T-helper 17 cell (primary cell): ENCODE measurements around the gene CACNB3. TPM values are rescaled to one million over a fixed set of nuclear protein-coding genes. Genes with fewer than 3 reads are reported as not detected.

Experiments
- ATAC-seq: fragments of 150-1000 bp; cut with Tn5 transposase; 2 replicates; pipeline ENCODE4 v1.10.0; 2021; ENCODE audit warnings: mild to moderate bottlenecking, moderate library complexity
- DNase-seq, 3 donors: peaks; one replicate each; pipeline versions ENCODE4 v3.0.0 to v3.0.0-alpha.2; 2020 to 2021
- H3K9me3 ChIP-seq: one replicate; pipeline ENCODE4 v1.7.0; 2013; ENCODE audit warnings: low read length, mild to moderate bottlenecking; ENCODE audit not compliant: control insufficient read depth, poor library complexity, severe bottlenecking
- H3K27ac Mint-ChIP-seq: one replicate; pipeline ENCODE4 v1.8.0; 2022; ENCODE audit warnings: mild to moderate bottlenecking, moderate library complexity, mixed read lengths
- H3K27me3 Mint-ChIP-seq: one replicate; pipeline ENCODE4 v1.8.0; 2022; ENCODE audit warnings: mixed read lengths
- H3K36me3 Mint-ChIP-seq: one replicate; pipeline ENCODE4 v1.8.0; 2022; ENCODE audit warnings: low read depth, mixed read lengths
- H3K4me1 Mint-ChIP-seq: one replicate; pipeline ENCODE4 v1.8.0; 2022; ENCODE audit warnings: mild to moderate bottlenecking, mixed read lengths
- H3K4me3 Mint-ChIP-seq: one replicate; pipeline ENCODE4 v1.8.0; 2022; ENCODE audit warnings: mild to moderate bottlenecking, moderate library complexity, mixed read lengths
- total RNA-seq, 4 donors: library from RNA in 2 of 4; stranded (reverse) in 2 of 4; gene quantifications; one replicate each; pipeline ENCODE4 v1.2.3 and lab custom pipeline; 2022 to 2026

Gene CACNB3
- total RNA-seq = 1 to 10 TPM; 6.5 to 8.0 TPM
- total RNA-seq (lab: John Stamatoyannopoulos, UW) = 9.9 to 16.2 reads per million in 2 donors

- Mint-ChIP-seq H3K4me1 (peaks cover 40% of the 10 kb centered on the region), H3K27me3 (no peaks in the 10 kb centered on the region), H3K36me3 (no peaks in the 10 kb centered on the region), H3K27ac (peak within 1 kb of the TSS; percentile 56), H3K4me3 (peak within 1 kb of the TSS; percentile 95)
- H3K9me3 ChIP-seq = no peaks in the 10 kb centered on the region
- DNase-seq (peak; percentile 65 to 82 (median 75)), ATAC-seq (peak; percentile 79)
Observed at GRCh38 chr12:48817873-48818830, at the start of gene CACNB3. TSS of gene CACNB3 (plus strand) at chr12:48818496. CDS start at chr12:48818930, 434 bp downstream.

DNA sequence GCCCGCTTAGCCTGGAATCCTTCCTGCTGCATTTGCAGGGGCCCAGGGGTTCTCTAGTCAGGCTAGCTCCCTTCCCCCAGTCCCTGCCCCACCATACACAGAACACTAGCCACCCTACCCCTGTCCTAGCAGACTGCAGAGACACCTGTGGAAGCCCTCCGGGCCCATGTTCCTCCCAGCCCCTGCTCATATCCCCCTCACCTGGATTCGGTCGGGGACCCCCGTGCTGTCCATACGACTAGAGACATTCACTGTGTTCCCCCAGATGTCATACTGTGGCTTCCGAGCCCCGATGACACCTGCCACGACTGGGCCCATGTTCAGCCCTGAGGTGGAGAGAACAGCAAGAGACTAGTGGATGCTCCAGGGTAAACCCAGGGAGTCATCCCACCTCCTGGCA is 49.6 kb upstream of the CACNB3 start:
- no peaks in the 10 kb centered on the region for H3K9me3 ChIP-seq
- ATAC-seq (no peak), DNase-seq (no peak)
- peaks cover 17% of the 10 kb centered on the region for H3K4me1 Mint-ChIP-seq
- peaks cover 32% of the 10 kb centered on the region for H3K27me3 Mint-ChIP-seq
- H3K4me3 Mint-ChIP-seq = no peak overlapping the region
- H3K36me3 Mint-ChIP-seq = peaks cover 6% of the 10 kb centered on the region
- no peak overlapping the region for H3K27ac Mint-ChIP-seq

DNA sequence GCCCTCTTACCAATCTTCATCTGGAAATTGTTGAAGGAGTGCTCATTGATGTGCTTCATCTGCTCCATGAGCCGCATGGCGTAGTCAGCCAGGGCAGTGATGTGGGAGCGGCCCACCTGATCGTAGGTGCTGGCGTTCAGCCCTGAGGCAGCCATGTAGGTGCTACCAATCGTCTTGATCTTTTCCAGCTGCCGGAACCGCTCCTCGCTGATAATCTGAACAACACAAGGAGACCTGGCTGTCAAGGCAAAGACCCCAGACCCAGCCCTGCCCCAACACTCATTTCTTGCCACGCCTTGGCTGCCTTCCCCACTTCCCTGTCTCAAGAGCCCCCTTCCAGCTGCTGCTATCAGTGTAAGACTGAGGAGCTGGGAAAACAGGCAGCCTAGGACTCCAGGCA is 47.5 kb upstream of the CACNB3 start:
- no peak for ATAC-seq
- no peak overlapping the region for H3K27ac Mint-ChIP-seq
- H3K9me3 ChIP-seq = no peaks in the 10 kb centered on the region
- H3K4me3 Mint-ChIP-seq = no peak overlapping the region
- H3K36me3 Mint-ChIP-seq = peaks cover 6% of the 10 kb centered on the region
- DNase-seq = no peak
- peaks cover 39% of the 10 kb centered on the region for H3K27me3 Mint-ChIP-seq
- H3K4me1 Mint-ChIP-seq = peaks cover 15% of the 10 kb centered on the region

GRCh38 chr12:48771588-48772112 is 46.6 kb upstream of the CACNB3 start:
- DNase-seq = no peak
- no peak for ATAC-seq
- Mint-ChIP-seq H3K4me3 (no peak overlapping the region), H3K27me3 (peaks cover 37% of the 10 kb centered on the region), H3K4me1 (peaks cover 8% of the 10 kb centered on the region), H3K36me3 (peaks cover 6% of the 10 kb centered on the region), H3K27ac (peak overlapping the region; percentile 59)
- no peaks in the 10 kb centered on the region for H3K9me3 ChIP-seq

DNA sequence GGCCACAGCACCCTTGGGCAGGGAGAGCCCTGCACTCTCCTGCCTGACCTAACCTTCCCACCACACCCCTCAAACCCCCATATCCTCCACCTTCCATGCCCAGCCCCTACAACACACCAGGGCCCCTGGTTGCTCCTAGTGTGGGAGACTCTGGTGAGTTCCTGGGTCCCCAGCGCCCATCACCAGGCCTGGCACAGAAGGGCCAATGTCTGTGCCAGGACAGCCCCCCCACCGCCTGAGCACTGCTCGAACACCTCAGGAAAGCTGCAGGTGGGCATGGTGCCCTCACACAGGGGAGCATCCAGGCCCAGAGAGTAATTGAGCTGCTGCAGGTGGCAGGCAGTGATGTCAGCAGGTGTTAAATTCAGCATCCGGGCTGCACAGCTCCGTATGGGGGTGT is 44.6 kb upstream of the CACNB3 start:
- H3K4me3 Mint-ChIP-seq = no peak overlapping the region
- peaks cover 36% of the 10 kb centered on the region for H3K27me3 Mint-ChIP-seq
- H3K4me1 Mint-ChIP-seq = peaks cover 10% of the 10 kb centered on the region
- no peak for DNase-seq
- H3K36me3 Mint-ChIP-seq = peaks cover 9% of the 10 kb centered on the region
- no peak overlapping the region for H3K27ac Mint-ChIP-seq
- no peak for ATAC-seq
- H3K9me3 ChIP-seq = no peaks in the 10 kb centered on the region

DNA sequence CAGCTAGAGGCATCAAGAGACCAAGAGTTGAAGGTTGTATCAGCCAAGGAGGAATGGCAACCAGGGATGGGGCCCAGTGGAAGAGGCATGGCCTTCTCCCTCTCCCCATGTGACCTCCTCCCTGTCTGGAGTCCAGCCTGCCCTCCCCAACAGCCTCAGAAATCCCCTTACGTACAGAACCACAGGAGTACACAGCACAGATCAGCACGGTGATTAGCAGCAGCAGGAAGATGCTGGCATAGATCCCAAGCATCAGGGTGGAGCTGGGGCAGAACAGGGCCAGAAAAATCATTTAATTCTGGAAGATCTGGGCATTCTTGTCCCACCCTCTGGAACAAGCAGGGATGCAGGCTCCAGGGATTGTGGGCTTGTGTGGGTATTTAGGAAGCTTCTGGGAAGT is 43.8 kb upstream of the CACNB3 start:
- DNase-seq = no peak
- Mint-ChIP-seq H3K36me3 (peaks cover 9% of the 10 kb centered on the region), H3K4me1 (peaks cover 10% of the 10 kb centered on the region), H3K27me3 (peaks cover 31% of the 10 kb centered on the region), H3K27ac (no peak overlapping the region), H3K4me3 (no peak overlapping the region)
- ATAC-seq = no peak
- H3K9me3 ChIP-seq = no peaks in the 10 kb centered on the region

DNA sequence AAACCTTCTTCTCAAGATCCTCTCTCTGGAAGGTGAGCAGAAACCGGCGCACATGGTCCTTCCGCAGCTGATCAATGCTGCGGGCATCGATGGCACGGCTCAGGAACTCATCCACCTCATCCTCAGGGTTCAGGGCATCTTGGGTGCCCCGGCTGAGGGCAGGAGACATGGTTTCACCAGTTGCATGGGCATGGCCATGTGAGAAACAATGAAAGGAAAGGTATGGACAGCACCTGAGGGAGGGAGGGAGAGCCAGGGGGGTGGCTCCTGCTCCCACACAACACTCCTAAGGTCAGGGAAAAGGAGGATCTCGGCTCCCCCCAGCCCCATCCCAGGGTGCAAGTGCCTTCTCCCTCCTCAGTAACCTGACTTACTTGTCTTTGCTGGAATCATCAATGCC is 43.0 kb upstream of the CACNB3 start:
- Mint-ChIP-seq H3K36me3 (peaks cover 9% of the 10 kb centered on the region), H3K27me3 (peaks cover 31% of the 10 kb centered on the region), H3K27ac (no peak overlapping the region), H3K4me3 (no peak overlapping the region), H3K4me1 (peaks cover 10% of the 10 kb centered on the region)
- ATAC-seq (no peak), DNase-seq (no peak)
- no peaks in the 10 kb centered on the region for H3K9me3 ChIP-seq

DNA sequence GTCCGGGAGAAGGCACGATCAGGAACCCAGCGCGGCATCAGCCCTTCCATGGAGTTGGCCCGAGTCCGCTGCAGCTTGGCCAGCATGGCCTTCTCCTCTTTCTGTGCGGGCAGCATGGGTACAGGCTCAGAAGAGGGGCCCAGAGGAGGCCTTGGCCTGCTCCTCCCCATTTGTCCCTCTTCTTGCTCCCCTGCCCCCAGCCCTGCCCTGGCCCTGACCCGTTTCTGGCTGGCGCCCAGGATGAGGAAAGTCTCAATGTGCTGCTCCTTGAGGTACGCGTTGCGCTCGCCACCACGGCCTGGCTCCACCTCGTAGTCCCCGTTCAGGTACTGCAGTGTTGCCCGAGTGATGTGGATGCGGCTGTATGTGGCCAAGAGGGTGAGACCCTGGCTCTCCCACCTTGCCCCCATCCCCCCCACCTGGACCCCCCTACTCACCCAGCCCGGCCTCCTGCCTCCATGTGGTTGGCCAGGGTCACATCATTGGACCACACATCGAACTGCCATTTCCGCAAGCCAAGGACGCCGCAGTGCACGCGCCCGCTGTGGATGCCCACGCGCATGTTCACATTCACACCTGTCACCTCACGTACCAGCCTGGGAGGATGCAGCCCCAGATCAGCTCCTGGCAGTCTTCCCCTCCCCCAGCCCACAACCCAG is 42.2 kb upstream of the CACNB3 start:
- ATAC-seq = no peak
- no peaks in the 10 kb centered on the region for H3K9me3 ChIP-seq
- no peak overlapping the region for H3K27ac Mint-ChIP-seq
- peaks cover 10% of the 10 kb centered on the region for H3K4me1 Mint-ChIP-seq
- H3K27me3 Mint-ChIP-seq = peaks cover 29% of the 10 kb centered on the region
- no peak overlapping the region for H3K4me3 Mint-ChIP-seq
- no peak for DNase-seq
- H3K36me3 Mint-ChIP-seq = peaks cover 9% of the 10 kb centered on the region

GRCh38 chr12:48776956-48777355 is 41.3 kb upstream of the CACNB3 start:
- Mint-ChIP-seq H3K27ac (peak overlapping the region; percentile 74), H3K27me3 (peaks cover 22% of the 10 kb centered on the region)

DNA sequence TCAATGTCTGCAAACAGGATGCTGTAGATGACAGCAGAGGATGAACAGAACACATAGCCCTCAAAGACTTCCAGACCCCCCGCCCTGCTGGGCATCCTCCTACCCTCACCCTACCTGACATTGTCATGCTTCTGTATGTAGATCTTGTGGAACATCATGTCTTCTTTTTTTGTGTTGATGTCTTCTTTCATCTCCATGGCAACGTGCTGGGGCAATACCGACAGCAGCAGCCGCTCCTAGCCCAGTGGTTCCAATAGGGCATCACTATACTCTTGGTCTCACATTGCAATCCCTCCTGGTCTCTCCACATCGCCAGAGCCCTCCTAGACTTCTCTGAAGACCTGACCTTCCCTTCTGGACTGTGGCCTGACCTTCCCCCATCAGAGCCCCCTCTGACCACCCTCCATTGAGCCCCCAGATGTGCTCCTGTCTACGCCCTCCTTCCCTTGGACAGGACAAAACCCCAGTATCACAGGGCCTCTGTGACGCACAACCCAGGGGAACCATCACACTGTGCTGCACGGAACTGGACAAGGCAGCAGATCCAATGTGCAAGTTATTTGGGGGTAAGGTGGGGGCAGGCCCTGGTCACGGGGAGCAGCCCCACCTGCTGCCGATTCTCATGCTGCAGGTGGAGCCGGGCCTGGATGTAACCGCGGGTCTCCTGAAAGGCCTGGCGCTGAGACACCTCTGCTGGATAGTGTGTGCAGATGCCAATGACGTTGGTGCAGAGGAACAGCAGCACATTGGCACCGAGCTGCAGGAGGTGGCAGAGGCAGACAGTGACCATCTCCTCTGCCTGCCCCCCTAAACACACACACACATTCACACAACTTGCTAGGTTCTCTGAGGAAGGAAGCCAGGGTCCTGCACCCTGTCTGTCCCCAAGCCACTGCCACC is 40.5 kb upstream of the CACNB3 start:
- H3K27ac Mint-ChIP-seq = peak overlapping the region; percentile 74
- H3K4me1 Mint-ChIP-seq = peaks cover 5% of the 10 kb centered on the region
- H3K4me3 Mint-ChIP-seq = no peak overlapping the region
- no peak for DNase-seq
- peaks cover 29% of the 10 kb centered on the region for H3K27me3 Mint-ChIP-seq
- peaks cover 2% of the 10 kb centered on the region for H3K36me3 Mint-ChIP-seq
- no peak for ATAC-seq
- H3K9me3 ChIP-seq = no peaks in the 10 kb centered on the region

More at GRCh38 chr12:48776956-48777355, 41.3 kb upstream of the CACNB3 start:
- DNase-seq = no peak
- Mint-ChIP-seq H3K4me1 (peaks cover 5% of the 10 kb centered on the region), H3K4me3 (no peak overlapping the region), H3K36me3 (peaks cover 2% of the 10 kb centered on the region)
- no peaks in the 10 kb centered on the region for H3K9me3 ChIP-seq
- no peak for ATAC-seq

DNA sequence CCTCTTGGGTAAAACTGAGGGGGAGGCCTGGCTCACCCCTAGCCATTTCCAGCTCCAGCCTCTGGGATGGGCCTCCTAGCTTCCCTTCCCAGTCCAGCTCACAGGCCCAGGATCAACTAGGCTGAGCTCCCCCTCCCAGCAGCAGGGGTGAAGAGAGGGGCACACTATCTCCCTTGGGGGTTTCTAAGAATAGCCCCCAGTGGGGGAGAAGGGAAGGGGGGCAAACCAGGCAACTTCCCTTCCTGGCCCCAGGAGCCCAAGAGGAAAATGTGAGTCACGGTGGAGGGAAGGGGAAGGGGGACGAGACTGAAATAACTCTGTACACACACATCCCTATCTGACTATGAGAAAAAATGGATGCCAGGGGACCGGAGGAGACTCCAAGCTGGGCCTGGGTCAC is 38.4 kb upstream of the CACNB3 start:
- DNase-seq (no peak), ATAC-seq (no peak)
- Mint-ChIP-seq H3K4me1 (peaks cover 2% of the 10 kb centered on the region), H3K36me3 (peaks cover 2% of the 10 kb centered on the region), H3K27ac (no peak overlapping the region), H3K4me3 (no peak overlapping the region), H3K27me3 (peaks cover 21% of the 10 kb centered on the region)
- no peaks in the 10 kb centered on the region for H3K9me3 ChIP-seq

DNA sequence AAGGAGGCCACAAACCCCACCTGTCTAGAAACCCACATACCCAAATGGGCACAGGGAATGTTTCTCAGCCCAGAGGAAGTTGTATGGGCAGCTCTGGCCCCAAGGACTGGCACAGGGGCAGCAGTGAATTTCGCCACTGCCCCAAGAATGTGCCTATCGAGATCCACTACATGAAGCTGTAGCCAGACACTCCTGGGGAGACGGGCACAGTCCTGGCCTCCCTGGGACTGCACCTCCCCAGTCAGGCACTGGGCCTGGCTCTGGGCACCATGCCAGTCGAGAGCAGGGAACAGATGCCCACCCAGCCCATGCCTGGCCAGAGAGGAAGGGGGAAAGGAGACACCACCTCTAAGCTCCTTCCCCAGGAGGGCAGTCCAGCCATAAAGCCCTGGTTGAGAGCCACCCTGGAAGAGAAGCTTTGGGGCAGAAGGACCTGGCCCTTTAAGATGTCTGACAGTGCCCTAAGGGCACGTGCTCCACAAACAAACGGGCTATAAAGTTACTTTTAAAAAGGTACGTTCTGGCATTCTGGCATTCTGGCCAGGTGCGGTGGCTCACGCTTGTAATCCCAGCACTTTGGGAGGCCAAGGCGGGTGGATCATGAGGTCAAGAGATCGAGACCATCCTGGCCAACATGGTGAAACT is 37.8 kb upstream of the CACNB3 start:
- Mint-ChIP-seq H3K27me3 (peaks cover 24% of the 10 kb centered on the region), H3K4me1 (peaks cover 2% of the 10 kb centered on the region), H3K36me3 (peaks cover 2% of the 10 kb centered on the region), H3K4me3 (no peak overlapping the region), H3K27ac (no peak overlapping the region)
- no peaks in the 10 kb centered on the region for H3K9me3 ChIP-seq
- no peak for ATAC-seq
- no peak for DNase-seq
